GM12864 (cell line): ENCODE results near the gene MAEA.

Experiments
- DNase-seq: peaks from one replicate; pipeline ENCODE4 v3.0.0-alpha.2; 2011; ENCODE audit warnings: low read depth
- H3K4me3 ChIP-seq: 2 replicates; pipeline ENCODE4 v1.5.1; 2011; ENCODE audit warnings: mild to moderate bottlenecking, low read depth, low read length, control low read depth
- CTCF ChIP-seq: IDR thresholded peaks from 2 replicates; pipeline ENCODE4 v1.5.1; 2011; ENCODE audit warnings: low read depth, mild to moderate bottlenecking, moderate library complexity, low read length, control low read depth, inconsistent platforms; ENCODE audit errors: missing control alignments

Gene MAEA

GRCh38 chr4:1243451-1244080, 46.1 kb upstream of the MAEA start:
- TF ChIP-seq CTCF, result peak; percentile 53
- no peak overlapping the region for H3K4me3 ChIP-seq
- no peak for DNase-seq

- TF ChIP-seq CTCF, result no peak
- H3K4me3 ChIP-seq, result no peak overlapping the region
- no peak for DNase-seq
These were observed 45.4 kb upstream of the MAEA start for GRCh38 chr4:1244081-1244977.

GRCh38 chr4:1244978-1245471, 44.7 kb upstream of the MAEA start:
- no peak for DNase-seq
- no peak overlapping the region for H3K4me3 ChIP-seq
- no peak for TF ChIP-seq CTCF

GRCh38 chr4:1245481-1246051, 44.1 kb upstream of the MAEA start:
- TF ChIP-seq CTCF, result no peak
- no peak overlapping the region for H3K4me3 ChIP-seq
- no peak for DNase-seq

GRCh38 chr4:1246111-1246881, 43.4 kb upstream of the MAEA start:
- no peak for TF ChIP-seq CTCF
- peak overlapping the region; percentile 87 for H3K4me3 ChIP-seq
- DNase-seq, result no peak
